ENCODE results near the gene ACOT9.
"Not testable (repeated sequence)": the region's sequence is repeated elsewhere in the genome, so short reads cannot be mapped to it uniquely, and the experiment has no call there.

ACOT9 gene

DNA sequence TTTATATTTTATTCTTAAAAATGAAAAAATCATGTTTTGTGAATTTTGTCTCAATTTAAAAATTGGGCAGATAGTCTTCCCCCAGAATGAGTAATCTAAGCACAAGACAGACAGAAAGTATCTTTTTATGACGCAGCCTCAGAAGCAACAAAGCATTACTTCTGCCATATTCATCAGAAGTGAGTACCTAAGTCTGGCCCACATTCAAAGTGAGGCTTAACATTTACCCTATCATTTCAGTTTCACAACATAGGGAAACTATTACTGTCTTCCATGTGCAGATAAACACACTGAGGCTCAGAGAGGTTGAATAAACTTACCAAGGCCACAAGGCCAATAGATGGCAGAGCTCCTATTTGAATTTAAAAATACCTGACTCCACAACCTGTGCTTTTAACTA, 80.2 kb downstream of the ACOT9 start:
- TF ChIP-seq, protein P1, sequence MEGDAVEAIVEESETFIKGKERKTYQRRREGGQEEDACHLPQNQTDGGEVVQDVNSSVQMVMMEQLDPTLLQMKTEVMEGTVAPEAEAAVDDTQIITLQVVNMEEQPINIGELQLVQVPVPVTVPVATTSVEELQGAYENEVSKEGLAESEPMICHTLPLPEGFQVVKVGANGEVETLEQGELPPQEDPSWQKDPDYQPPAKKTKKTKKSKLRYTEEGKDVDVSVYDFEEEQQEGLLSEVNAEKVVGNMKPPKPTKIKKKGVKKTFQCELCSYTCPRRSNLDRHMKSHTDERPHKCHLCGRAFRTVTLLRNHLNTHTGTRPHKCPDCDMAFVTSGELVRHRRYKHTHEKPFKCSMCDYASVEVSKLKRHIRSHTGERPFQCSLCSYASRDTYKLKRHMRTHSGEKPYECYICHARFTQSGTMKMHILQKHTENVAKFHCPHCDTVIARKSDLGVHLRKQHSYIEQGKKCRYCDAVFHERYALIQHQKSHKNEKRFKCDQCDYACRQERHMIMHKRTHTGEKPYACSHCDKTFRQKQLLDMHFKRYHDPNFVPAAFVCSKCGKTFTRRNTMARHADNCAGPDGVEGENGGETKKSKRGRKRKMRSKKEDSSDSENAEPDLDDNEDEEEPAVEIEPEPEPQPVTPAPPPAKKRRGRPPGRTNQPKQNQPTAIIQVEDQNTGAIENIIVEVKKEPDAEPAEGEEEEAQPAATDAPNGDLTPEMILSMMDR (IDR thresholded peaks at IDR 0.05; ENCODE audit: insufficient read depth, low read length, poor library complexity, severe bottlenecking), result no peak
- H3K27me3 ChIP-seq (replicated peaks; ENCODE audit: control insufficient read depth, insufficient read depth, low read length), result no peaks in the 10 kb centered on the region
- no peak overlapping the region for H3K4me3 ChIP-seq (replicated peaks; ENCODE audit: low read depth, low read length)
- no peaks in the 10 kb centered on the region for H3K36me3 ChIP-seq (ENCODE audit: control insufficient read depth, insufficient read depth, low read length)
- peak; percentile 31 for DNase-seq (ENCODE audit: extremely low read depth, insufficient read length)

DNA sequence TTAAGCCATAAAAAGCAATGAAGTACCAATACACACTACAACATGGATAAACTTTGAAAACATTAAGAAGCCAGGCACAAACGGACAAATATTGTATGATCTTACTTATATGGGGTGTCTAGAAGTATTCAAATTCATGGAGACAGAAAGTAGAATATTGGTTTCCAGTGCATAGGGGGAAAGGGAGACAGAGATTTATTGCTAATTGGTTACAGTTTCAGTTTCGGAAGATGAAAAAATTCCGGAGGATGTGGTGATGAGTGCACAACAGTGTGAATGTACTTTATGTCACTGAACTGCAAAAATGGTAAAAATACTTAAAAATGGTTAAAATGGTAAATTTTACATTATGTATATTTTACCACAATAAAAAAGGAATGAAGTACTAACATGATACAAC, 80.9 kb downstream of the ACOT9 start:
- DNase-seq (ENCODE audit: extremely low read depth, insufficient read length), result no peak

DNA sequence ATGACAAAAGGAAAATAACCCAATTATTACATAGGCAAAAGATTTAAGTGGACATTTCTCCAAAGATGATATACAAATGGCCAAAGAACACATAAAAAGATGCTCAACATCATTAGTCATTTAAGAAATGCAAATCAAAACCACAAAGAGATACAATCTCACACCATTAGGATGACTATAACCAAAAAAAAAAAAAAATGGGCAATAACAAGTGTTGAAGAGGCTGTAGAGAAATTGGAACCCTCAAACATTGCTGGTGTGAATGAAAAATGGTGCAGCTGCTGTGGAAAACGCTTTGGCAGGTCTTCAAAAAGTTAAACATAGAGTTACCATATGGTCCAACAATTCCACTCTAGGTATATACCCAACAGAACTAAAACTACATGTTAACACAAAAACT, 81.4 kb downstream of the ACOT9 start:
- Histone ChIP-seq H3K27me3 (replicated peaks; ENCODE audit: control insufficient read depth, insufficient read depth, low read length) (no peaks in the 10 kb centered on the region), H3K36me3 (ENCODE audit: control insufficient read depth, insufficient read depth, low read length) (no peaks in the 10 kb centered on the region), H3K4me3 (replicated peaks; ENCODE audit: low read depth, low read length) (no peak overlapping the region)
- TF ChIP-seq, protein P1 (IDR thresholded peaks at IDR 0.05; ENCODE audit: insufficient read depth, low read length, poor library complexity, severe bottlenecking), result no peak
- DNase-seq (ENCODE audit: extremely low read depth, insufficient read length), result no peak

More for the DNA sequence above, 80.9 kb downstream of the ACOT9 start:
- TF ChIP-seq, protein P1 (IDR thresholded peaks at IDR 0.05; ENCODE audit: insufficient read depth, low read length, poor library complexity, severe bottlenecking), result no peak
- Histone ChIP-seq H3K27me3 (replicated peaks; ENCODE audit: control insufficient read depth, insufficient read depth, low read length) (no peaks in the 10 kb centered on the region), H3K36me3 (ENCODE audit: control insufficient read depth, insufficient read depth, low read length) (no peaks in the 10 kb centered on the region), H3K4me3 (replicated peaks; ENCODE audit: low read depth, low read length) (no peak overlapping the region)

DNA sequence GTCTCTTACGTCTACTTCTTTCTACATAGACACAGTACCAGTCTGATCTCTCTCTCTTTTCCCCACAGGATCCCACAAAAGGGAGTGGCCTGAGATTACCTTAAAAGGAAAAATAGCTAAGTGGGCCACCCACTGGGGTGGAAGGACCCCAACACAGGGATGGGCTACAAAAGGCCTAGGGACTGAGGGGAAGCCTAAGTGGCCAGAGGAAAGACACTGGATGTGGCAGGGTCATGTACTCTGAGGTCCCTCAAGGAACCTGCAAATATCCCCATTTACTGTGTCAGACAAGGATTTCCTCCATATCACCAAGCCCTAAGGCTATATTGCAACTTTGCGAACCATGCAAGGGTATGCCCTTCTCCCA, 82.3 kb downstream of the ACOT9 start:
- no peaks in the 10 kb centered on the region for H3K27me3 ChIP-seq (replicated peaks; ENCODE audit: control insufficient read depth, insufficient read depth, low read length)
- no peaks in the 10 kb centered on the region for H3K36me3 ChIP-seq (ENCODE audit: control insufficient read depth, insufficient read depth, low read length)
- TF ChIP-seq, protein P1 (IDR thresholded peaks at IDR 0.05; ENCODE audit: insufficient read depth, low read length, poor library complexity, severe bottlenecking), result no peak
- no peak overlapping the region for H3K4me3 ChIP-seq (replicated peaks; ENCODE audit: low read depth, low read length)
- no peak for DNase-seq (ENCODE audit: extremely low read depth, insufficient read length)

DNA sequence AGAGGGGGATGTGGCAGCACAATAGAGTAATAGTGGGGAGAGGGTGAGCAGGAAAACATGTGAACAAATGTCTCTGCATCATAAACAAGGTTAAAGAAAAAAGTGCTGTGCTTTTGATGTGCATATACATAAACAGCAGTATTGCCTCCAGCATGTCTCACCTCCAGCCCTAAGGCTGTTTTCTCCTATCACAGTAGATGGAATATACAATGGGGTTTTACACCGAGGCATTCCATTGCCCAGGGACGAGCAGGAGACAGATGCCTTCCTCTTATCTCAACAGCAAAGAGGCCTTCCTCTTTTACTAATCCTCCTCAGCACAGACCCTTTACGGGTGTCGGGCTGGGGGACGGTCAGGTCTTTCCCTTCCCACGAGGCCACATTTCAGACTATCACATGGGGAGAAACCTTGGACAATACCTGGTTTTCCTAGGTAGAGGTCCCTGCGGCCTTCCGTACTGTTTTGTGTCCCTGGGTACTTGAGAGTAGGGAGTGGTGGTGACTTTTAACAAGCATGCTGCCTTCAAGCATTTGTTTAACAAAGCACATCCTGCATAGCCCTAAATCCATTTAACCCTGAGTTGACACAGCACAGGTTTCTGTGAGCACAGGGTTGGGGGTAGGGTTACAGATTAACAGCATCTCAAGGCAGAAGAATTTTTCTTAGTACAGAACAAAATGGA, 82.9 kb downstream of the ACOT9 start:
- DNase-seq (ENCODE audit: extremely low read depth, insufficient read length); H3K27me3 ChIP-seq (replicated peaks; ENCODE audit: control insufficient read depth, insufficient read depth, low read length); H3K4me3 ChIP-seq (replicated peaks; ENCODE audit: low read depth, low read length): not testable (repeated sequence)

DNA sequence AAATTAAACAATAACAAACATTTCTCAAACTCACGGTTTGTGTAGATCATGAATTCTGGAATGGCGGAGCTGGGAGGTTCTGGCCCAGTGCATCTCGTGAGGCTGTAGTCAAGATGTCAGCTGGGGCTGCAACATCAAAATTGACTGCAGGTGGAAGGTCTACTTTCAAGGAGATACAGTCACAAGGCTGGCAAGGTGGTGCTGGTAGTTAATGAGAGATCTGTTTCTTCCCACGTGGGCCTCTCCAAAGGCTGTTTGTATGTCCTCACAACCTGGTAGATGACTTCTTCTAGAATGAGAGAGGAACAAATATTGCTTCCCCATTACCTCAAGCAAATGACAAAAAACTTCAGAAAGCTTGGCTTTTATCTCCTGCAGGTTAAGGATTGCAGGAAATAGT, 83.7 kb downstream of the ACOT9 start:
- TF ChIP-seq, protein P1 (IDR thresholded peaks at IDR 0.05; ENCODE audit: insufficient read depth, low read length, poor library complexity, severe bottlenecking), result no peak
- no peak overlapping the region for H3K4me3 ChIP-seq (replicated peaks; ENCODE audit: low read depth, low read length)
- no peak for DNase-seq (ENCODE audit: extremely low read depth, insufficient read length)
- H3K27me3 ChIP-seq (replicated peaks; ENCODE audit: control insufficient read depth, insufficient read depth, low read length), result no peaks in the 10 kb centered on the region
- no peaks in the 10 kb centered on the region for H3K36me3 ChIP-seq (ENCODE audit: control insufficient read depth, insufficient read depth, low read length)

More for the DNA sequence above, 82.9 kb downstream of the ACOT9 start:
- H3K36me3 ChIP-seq (ENCODE audit: control insufficient read depth, insufficient read depth, low read length), result not testable (repeated sequence)
